ENCODE data around the gene RND3.

DNA sequence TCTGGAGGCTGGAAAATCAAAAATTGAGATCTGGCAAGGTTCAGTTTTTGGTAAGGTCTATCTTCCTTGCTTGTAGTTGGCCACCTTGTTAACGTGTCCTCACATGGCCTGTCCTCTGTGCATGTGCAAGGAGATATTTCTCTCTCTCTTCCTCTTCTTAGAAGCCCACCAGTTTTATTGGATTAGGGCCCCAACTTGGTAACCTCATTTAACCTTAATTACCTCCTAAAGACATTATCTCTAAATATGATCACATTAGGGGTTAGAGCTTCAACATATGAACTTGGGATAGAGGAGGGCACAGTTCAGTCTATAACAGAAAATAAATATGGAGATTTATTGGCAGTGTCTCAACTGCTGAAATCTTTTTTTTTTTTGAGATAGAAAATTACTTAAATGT, 19.6 kb upstream of the RND3 start:
- no peak for TF ChIP-seq CTCF (IDR thresholded peaks at IDR 0.05; ENCODE audit: insufficient read depth, low read length)
- no peak for TF ChIP-seq POLR2AphosphoS5 (IDR thresholded peaks at IDR 0.05; ENCODE audit: low read depth)
- TF ChIP-seq, protein P1, sequence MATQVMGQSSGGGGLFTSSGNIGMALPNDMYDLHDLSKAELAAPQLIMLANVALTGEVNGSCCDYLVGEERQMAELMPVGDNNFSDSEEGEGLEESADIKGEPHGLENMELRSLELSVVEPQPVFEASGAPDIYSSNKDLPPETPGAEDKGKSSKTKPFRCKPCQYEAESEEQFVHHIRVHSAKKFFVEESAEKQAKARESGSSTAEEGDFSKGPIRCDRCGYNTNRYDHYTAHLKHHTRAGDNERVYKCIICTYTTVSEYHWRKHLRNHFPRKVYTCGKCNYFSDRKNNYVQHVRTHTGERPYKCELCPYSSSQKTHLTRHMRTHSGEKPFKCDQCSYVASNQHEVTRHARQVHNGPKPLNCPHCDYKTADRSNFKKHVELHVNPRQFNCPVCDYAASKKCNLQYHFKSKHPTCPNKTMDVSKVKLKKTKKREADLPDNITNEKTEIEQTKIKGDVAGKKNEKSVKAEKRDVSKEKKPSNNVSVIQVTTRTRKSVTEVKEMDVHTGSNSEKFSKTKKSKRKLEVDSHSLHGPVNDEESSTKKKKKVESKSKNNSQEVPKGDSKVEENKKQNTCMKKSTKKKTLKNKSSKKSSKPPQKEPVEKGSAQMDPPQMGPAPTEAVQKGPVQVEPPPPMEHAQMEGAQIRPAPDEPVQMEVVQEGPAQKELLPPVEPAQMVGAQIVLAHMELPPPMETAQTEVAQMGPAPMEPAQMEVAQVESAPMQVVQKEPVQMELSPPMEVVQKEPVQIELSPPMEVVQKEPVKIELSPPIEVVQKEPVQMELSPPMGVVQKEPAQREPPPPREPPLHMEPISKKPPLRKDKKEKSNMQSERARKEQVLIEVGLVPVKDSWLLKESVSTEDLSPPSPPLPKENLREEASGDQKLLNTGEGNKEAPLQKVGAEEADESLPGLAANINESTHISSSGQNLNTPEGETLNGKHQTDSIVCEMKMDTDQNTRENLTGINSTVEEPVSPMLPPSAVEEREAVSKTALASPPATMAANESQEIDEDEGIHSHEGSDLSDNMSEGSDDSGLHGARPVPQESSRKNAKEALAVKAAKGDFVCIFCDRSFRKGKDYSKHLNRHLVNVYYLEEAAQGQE (IDR thresholded peaks at IDR 0.05; ENCODE audit: insufficient replicate concordance, low read depth) = no peak
